Gastroesophageal sphincter (tissue), 4 donors: ENCODE measurements around the gene CIZ1. TPM values are rescaled to one million over a fixed set of nuclear protein-coding genes. Genes with fewer than 3 reads are reported as not detected.

ENCODE experiments used
- ATAC-seq: fragments of 150-250 bp; one replicate; pipeline ENCODE4 v1.9.1; 2016; ENCODE audit warnings: mild to moderate bottlenecking, moderate library complexity
- H3K27ac ChIP-seq, 4 donors: fragments of 200-600 bp; sonication (generic) in 3 of 4; 1 replicate in 3 of 4; 2 replicates in 1 of 4; pipeline ENCODE4 v1.5.1; 2016 to 2019
- H3K27me3 ChIP-seq: fragments of 200-600 bp; sonication (generic); one replicate; pipeline ENCODE4 v1.5.1; 2019
- H3K36me3 ChIP-seq, 2 donors: fragments of 200-600 bp; sonication (generic); one replicate each; pipeline ENCODE4 v1.5.1; 2019; ENCODE audit warnings: control low read depth in 1 of 2
- H3K4me1 ChIP-seq, 3 donors: fragments of 200-600 bp; sonication (generic); 1 replicate in 2 of 3; 2 replicates in 1 of 3; pipeline ENCODE4 v1.5.1; 2016 to 2019; ENCODE audit warnings: control low read depth in 2 of 3
- H3K4me3 ChIP-seq, 2 donors: fragments of 200-600 bp; sonication (generic); one replicate each; pipeline ENCODE4 v1.5.1; 2019; ENCODE audit warnings: mild to moderate bottlenecking in 1 of 2, moderate library complexity in 1 of 2
- H3K9me3 ChIP-seq, 3 donors: fragments of 200-600 bp; sonication (generic); one replicate each; pipeline ENCODE4 v1.5.1; 2017 to 2019; ENCODE audit warnings: control low read depth in 2 of 3
- CTCF ChIP-seq, 4 experiments: fragments of 200-600 bp in 2 of 4; fragments of 450-650 bp in 2 of 4; sonication (generic) in 1 of 4; IDR thresholded peaks; one replicate each; pipeline ENCODE4 v1.5.1; 2017 to 2019; ENCODE audit warnings: antibody characterized with exemption in 4 of 4, mild to moderate bottlenecking in 2 of 4, moderate library complexity in 2 of 4
- EP300 ChIP-seq: sonication (generic); formaldehyde crosslinking; IDR thresholded peaks from one replicate; pipeline ENCODE4 v1.6.1; 2017; ENCODE audit warnings: antibody characterized with exemption, mild to moderate bottlenecking
- POLR2A ChIP-seq, 2 donors: fragments of 450-650 bp; IDR thresholded peaks; one replicate each; pipeline ENCODE4 v1.6.1; 2017; ENCODE audit warnings: antibody characterized with exemption in 2 of 2, mild to moderate bottlenecking in 2 of 2, moderate library complexity in 1 of 2
- POLR2AphosphoS5 ChIP-seq: sonication (generic); formaldehyde crosslinking; IDR thresholded peaks from one replicate; pipeline ENCODE4 v1.6.1; 2017; ENCODE audit warnings: antibody characterized with exemption
- WGBS, 2 donors: methylation state at CpG; one replicate each; pipeline ENCODE4 v1.1.5; 2018; ENCODE audit warnings: low coverage in 1 of 2; 5-methylcytosine and 5-hydroxymethylcytosine counted together
- total RNA-seq, 4 donors: library from RNA; depleted of rRNA; stranded (reverse); fragments of >200 nt; gene quantifications; one replicate each; pipeline ENCODE4 v1.1.0, GENCODE V29; 2016

Gene CIZ1
- total RNA-seq, 4 donors from 2014 or later, result 41.7 to 83.9 (median 58.1) TPM

- peaks cover 0 to 11% (median 6%) of the 10 kb centered on the region in 3 donors for H3K4me1 ChIP-seq
- H3K9me3 ChIP-seq, result no peaks in the 10 kb centered on the region
- no peak within 1 kb of the TSS for H3K27ac ChIP-seq
- 70 to 72% methylated on average over 2 to 3 of the region's 9 CpGs for WGBS, 2 donors
- H3K36me3 ChIP-seq, result no peaks in the 10 kb centered on the region
- TF ChIP-seq POLR2AphosphoS5, result no peak
- no peak within 1 kb of the TSS for H3K4me3 ChIP-seq
- ATAC-seq, result no peak
- H3K27me3 ChIP-seq, result no peaks in the 10 kb centered on the region
Measured at GRCh38 chr9:128149001-128149701, 42.2 kb downstream of the CIZ1 start, which contains the start of gene LCN2. TSS of gene LCN2 (plus strand) at chr9:128149453. CDS start at chr9:128149526, 73 bp downstream.

- Histone ChIP-seq H3K36me3 (no peaks in the 10 kb centered on the region), H3K27me3 (no peaks in the 10 kb centered on the region), H3K27ac (no peak overlapping the region), H3K4me3 (no peak overlapping the region), H3K9me3 (no peaks in the 10 kb centered on the region), H3K4me1 (peaks cover 0 to 11% (median 6%) of the 10 kb centered on the region in 3 donors)
- no CpG with 5 or more reads among the region's 5 CpGs for WGBS, 2 donors
- ATAC-seq, result no peak
- TF ChIP-seq EP300, result no peak
- TF ChIP-seq CTCF (IDR thresholded peaks at IDR 0.05), result no peak
- no peak for TF ChIP-seq POLR2AphosphoS5
- no peak for TF ChIP-seq POLR2A (IDR thresholded peaks at IDR 0.05)
Measured at GRCh38 chr9:128148509-128149000, 42.8 kb downstream of the CIZ1 start.

GRCh38 chr9:128146591-128147120 is 44.7 kb downstream of the CIZ1 start:
- H3K4me1 ChIP-seq, result peaks cover 0 to 11% (median 6%) of the 10 kb centered on the region in 3 donors
- 88 to 94% methylated on average over 3 of the region's 8 CpGs for WGBS, 2 donors
- no peak overlapping the region for H3K27ac ChIP-seq
- H3K27me3 ChIP-seq, result no peaks in the 10 kb centered on the region
- no peaks in the 10 kb centered on the region for H3K9me3 ChIP-seq
- no peak for ATAC-seq
- no peaks in the 10 kb centered on the region for H3K36me3 ChIP-seq
- H3K4me3 ChIP-seq, result no peak overlapping the region
- no peak for TF ChIP-seq POLR2A (IDR thresholded peaks at IDR 0.05)
- TF ChIP-seq CTCF (IDR thresholded peaks at IDR 0.05), result no peak
- TF ChIP-seq EP300, result no peak
- no peak for TF ChIP-seq POLR2AphosphoS5

- Histone ChIP-seq H3K4me3 (no peak overlapping the region), H3K27me3 (no peaks in the 10 kb centered on the region), H3K9me3 (no peaks in the 10 kb centered on the region), H3K36me3 (no peaks in the 10 kb centered on the region), H3K27ac (no peak overlapping the region), H3K4me1 (peaks cover 0 to 11% (median 6%) of the 10 kb centered on the region in 3 donors)
- TF ChIP-seq POLR2A (IDR thresholded peaks at IDR 0.05) (no peak), EP300 (no peak), CTCF (IDR thresholded peaks at IDR 0.05) (no peak)
- no peak for ATAC-seq
- WGBS, 2 donors, result 60 to 80% methylated on average over 1 to 2 of the region's 13 CpGs
Measured at GRCh38 chr9:128145951-128146351, 45.4 kb downstream of the CIZ1 start.

- no peak overlapping the region for H3K27ac ChIP-seq
- no peak overlapping the region for H3K4me3 ChIP-seq
- H3K4me1 ChIP-seq, result peaks cover 0 to 11% (median 6%) of the 10 kb centered on the region in 3 donors
- H3K27me3 ChIP-seq, result no peaks in the 10 kb centered on the region
- H3K9me3 ChIP-seq, result no peaks in the 10 kb centered on the region
- WGBS, 2 donors, result no CpG with 5 or more reads among the region's 8 CpGs
- no peaks in the 10 kb centered on the region for H3K36me3 ChIP-seq
- TF ChIP-seq POLR2AphosphoS5 (no peak), EP300 (no peak), POLR2A (IDR thresholded peaks at IDR 0.05) (no peak), CTCF (IDR thresholded peaks at IDR 0.05) (no peak)
- ATAC-seq, result no peak
Measured at GRCh38 chr9:128145536-128145935, 45.8 kb downstream of the CIZ1 start.
